Loucy (cell line): ENCODE results near the gene PITX2.

Source experiments
- CTCF ChIP-seq: fragments of 200-600 bp; sonication (generic); conservative IDR thresholded peaks from 2 replicates; pipeline ENCODE4 v1.5.1; 2014; ENCODE audit warnings: mild to moderate bottlenecking, antibody characterized with exemption, low read length
- EZH2phosphoT487 ChIP-seq: fragments of 200-600 bp; IDR thresholded peaks from 2 replicates; pipeline ENCODE4 v1.6.1; 2018; ENCODE audit warnings: antibody characterized with exemption, mild to moderate bottlenecking, moderate library complexity, borderline replicate concordance

- TF ChIP-seq CTCF (no peak), EZH2phosphoT487 (no peak)
These were observed 4.1 kb downstream of the PITX2 start for GRCh38 chr4:110618581-110619462.
